Thoracic aorta (tissue), 2 donors: Measurements from ENCODE around the gene ACTRT2. TPM values are rescaled to one million over a fixed set of nuclear protein-coding genes. Genes with fewer than 3 reads are reported as not detected.

Source experiments
- ATAC-seq: fragments of 150-250 bp; one replicate; pipeline ENCODE4 v1.8.0; 2017; ENCODE audit warnings: low read depth; ENCODE audit not compliant: insufficient number of reproducible peaks, low FRiP score
- DNase-seq: peaks from one replicate; pipeline ENCODE4 v3.0.0-alpha.2; 2020; ENCODE audit warnings: low spot score
- H3K27ac ChIP-seq, 2 donors: fragments of 200-600 bp; sonication (generic); 1 replicate in 1 of 2; 2 replicates in 1 of 2; pipeline ENCODE4 v1.5.1; 2016; ENCODE audit warnings: mild to moderate bottlenecking in 2 of 2, moderate library complexity in 2 of 2
- H3K27me3 ChIP-seq: fragments of 200-600 bp; sonication (generic); replicated peaks from 2 replicates; pipeline ENCODE4 v1.6.0; 2016; ENCODE audit warnings: mild to moderate bottlenecking; ENCODE audit not compliant: insufficient read depth
- H3K36me3 ChIP-seq: fragments of 200-600 bp; sonication (generic); one replicate; pipeline ENCODE4 v1.5.1; 2016
- H3K4me1 ChIP-seq, 2 donors: fragments of 200-600 bp; sonication (generic); 1 replicate in 1 of 2; 2 replicates in 1 of 2; pipeline versions ENCODE4 v1.5.1 to v1.6.0; 2016; ENCODE audit warnings: low read depth in 2 of 2, mild to moderate bottlenecking in 1 of 2; ENCODE audit not compliant: control insufficient read depth in 1 of 2
- H3K4me3 ChIP-seq: fragments of 200-600 bp; sonication (generic); 2 replicates; pipeline ENCODE4 v1.5.1; 2016; ENCODE audit warnings: mild to moderate bottlenecking
- H3K9me3 ChIP-seq: fragments of 200-600 bp; sonication (generic); 2 replicates; pipeline ENCODE4 v1.5.1; 2016
- total RNA-seq, 2 donors: library from RNA; depleted of rRNA; stranded (reverse); fragments of >200 nt; gene quantifications; one replicate each; pipeline versions ENCODE4 v1.1.0 to v1.2.3, GENCODE V29; 2016
- TF ChIP-seq, protein P1 (sequence below): fragments of 200-600 bp; sonication (generic); IDR thresholded peaks from one replicate; pipeline ENCODE4 v1.5.1; 2019; ENCODE audit warnings: antibody characterized with exemption

The ACTRT2 gene
- total RNA-seq, 2 donors from 2014 or later: not detected

DNA sequence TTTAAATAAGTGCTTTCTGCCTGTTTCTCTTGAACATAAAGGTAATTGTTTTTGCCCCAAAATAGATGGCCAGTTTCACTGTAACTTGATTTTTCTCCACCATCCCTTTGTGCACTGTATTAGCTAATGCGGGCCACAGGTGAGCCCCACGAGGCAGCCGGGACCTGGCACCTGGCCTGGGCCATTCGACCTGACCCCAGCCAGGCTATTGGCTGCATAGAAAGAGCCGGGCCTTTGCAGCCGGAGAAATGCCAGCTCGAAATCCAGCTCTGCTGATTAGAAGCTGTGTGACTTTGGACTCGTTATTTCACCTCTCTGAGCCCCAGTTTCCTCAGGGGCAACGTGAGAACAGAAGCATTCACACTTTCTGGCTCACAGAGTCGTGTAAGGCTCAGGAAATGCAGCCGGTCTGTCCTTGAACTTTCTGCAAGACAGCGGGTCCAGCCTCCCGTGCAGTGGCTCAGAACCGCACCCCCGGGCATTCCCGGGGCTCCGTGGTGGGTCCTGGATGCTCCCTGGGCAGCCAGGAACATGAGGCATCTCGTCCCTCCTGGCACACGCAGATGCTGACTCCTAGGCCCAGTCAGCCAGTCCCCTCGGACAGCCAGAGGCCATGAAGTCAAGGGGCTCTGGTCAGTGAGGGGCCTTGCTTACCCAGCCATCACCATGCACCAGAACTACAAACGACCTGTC is 37.4 kb upstream of the ACTRT2 start:
- H3K9me3 ChIP-seq: no peaks in the 10 kb centered on the region
- H3K36me3 ChIP-seq: no peaks in the 10 kb centered on the region
- DNase-seq: no peak
- ATAC-seq: no peak
- TF ChIP-seq, protein P1, sequence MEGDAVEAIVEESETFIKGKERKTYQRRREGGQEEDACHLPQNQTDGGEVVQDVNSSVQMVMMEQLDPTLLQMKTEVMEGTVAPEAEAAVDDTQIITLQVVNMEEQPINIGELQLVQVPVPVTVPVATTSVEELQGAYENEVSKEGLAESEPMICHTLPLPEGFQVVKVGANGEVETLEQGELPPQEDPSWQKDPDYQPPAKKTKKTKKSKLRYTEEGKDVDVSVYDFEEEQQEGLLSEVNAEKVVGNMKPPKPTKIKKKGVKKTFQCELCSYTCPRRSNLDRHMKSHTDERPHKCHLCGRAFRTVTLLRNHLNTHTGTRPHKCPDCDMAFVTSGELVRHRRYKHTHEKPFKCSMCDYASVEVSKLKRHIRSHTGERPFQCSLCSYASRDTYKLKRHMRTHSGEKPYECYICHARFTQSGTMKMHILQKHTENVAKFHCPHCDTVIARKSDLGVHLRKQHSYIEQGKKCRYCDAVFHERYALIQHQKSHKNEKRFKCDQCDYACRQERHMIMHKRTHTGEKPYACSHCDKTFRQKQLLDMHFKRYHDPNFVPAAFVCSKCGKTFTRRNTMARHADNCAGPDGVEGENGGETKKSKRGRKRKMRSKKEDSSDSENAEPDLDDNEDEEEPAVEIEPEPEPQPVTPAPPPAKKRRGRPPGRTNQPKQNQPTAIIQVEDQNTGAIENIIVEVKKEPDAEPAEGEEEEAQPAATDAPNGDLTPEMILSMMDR: no peak
- H3K27ac ChIP-seq: peak overlapping the region in 1 of 2 donors; percentile 40
- H3K27me3 ChIP-seq: no peaks in the 10 kb centered on the region
- H3K4me1 ChIP-seq: peaks cover 29 to 74% of the 10 kb centered on the region in 2 donors
- peak overlapping the region; percentile 58 for H3K4me3 ChIP-seq

DNA sequence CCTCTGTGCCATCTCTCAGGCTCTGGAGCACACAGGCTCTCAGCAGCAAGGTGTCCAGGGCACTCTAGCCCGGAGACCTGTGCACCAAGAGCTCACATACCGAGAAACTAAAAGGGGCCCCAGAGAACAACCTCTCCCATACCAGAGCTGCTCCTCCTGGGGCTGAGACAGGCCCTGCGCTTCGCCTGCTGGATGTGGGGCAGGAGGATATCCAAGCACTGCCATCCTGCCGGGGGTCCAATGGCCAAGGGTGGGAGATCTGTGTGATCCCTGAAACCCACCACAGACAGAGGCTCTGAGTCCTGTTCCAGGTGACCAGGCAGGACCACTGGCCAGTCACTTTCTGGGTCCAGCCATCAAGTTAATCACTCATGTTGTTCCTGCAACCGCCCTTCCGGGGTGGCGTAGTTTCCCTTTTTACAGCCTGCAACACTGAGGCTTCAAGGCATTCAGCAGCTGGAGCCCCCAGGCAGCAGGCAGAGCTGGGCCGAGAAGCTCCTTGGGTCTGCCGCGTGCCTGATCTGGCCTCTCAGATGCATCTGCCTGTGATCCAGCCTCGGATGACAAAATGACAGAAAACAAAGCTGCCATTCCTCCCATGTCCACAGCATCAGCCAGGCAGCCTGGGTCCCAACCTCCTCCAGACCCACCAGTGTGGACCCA is 36.7 kb upstream of the ACTRT2 start:
- TF ChIP-seq, protein P1: no peak
- Histone ChIP-seq H3K4me1 (peaks cover 28 to 68% of the 10 kb centered on the region in 2 donors), H3K36me3 (no peaks in the 10 kb centered on the region), H3K9me3 (no peaks in the 10 kb centered on the region), H3K27ac (no peak overlapping the region), H3K27me3 (no peaks in the 10 kb centered on the region), H3K4me3 (no peak overlapping the region)
- DNase-seq (no peak), ATAC-seq (no peak)

DNA sequence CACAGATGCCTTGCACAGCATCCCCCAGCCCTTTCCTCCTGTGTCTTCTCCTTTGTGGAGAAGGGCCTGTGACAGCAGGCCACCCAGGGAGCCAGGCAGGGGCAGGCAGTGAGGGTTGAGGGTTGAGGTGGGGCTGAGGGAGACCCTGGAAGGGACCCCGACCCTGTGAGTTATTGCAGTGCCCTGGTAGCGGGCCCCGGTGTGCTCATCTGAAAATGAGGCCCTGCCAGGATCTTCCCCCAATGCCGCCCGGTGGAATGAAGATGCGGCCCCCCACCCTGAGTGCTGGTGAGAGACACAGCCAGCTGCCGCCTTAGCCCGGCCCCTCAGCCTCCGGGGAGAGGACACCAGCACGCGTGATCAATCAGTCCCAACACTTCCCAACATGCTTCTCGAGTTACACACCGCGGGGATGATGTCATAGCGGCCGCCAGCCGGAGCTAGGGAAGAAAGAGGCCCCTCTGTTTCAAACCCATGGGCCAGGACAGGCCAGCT is 36.2 kb upstream of the ACTRT2 start:
- H3K4me3 ChIP-seq: no peak overlapping the region
- TF ChIP-seq, protein P1: no peak
- DNase-seq (no peak), ATAC-seq (no peak)
- H3K27me3 ChIP-seq: no peaks in the 10 kb centered on the region
- no peaks in the 10 kb centered on the region for H3K9me3 ChIP-seq
- H3K36me3 ChIP-seq: no peaks in the 10 kb centered on the region
- no peak overlapping the region for H3K27ac ChIP-seq
- peaks cover 23 to 62% of the 10 kb centered on the region in 2 donors for H3K4me1 ChIP-seq

DNA sequence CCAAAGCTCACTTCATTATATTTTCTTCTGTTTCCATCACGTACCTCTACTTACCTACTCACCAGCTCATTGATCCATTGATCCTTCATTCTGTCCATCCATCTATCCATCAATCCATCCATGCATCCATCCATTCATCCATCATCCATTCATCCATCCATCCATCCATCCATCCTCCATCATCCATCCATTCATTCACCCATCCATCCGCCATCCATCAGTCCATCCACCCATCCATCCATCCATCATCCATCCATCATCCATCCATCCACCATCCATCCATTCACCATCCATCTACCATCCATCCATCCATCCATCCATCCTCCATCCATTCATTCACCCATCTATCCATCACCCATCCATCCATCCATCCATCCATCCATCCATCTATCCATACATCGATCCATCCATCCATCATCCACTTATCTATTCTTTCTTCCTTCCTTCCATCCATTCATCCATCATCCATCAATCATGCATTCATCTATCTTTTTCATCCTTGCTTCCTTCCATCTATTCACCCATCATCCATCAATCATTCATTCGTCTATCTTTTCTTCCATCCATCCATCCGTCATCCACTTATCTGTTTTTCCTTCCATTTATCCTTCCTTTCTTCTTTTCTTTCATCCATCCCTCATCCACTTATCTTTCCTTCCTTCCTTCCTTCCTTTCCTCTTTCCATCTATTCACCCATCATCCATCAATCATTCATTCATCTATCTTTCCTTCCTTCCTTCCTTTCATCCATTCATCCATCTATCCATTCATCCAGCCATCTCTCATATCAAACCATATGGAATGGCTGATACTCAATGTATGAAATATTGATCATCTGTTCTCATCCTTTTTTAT is 35.3 kb upstream of the ACTRT2 start:
- DNase-seq: no peak
- H3K4me3 ChIP-seq: no peak overlapping the region
- ATAC-seq: no peak
- peaks cover 17 to 54% of the 10 kb centered on the region in 2 donors for H3K4me1 ChIP-seq
- no peaks in the 10 kb centered on the region for H3K36me3 ChIP-seq
- H3K9me3 ChIP-seq: no peaks in the 10 kb centered on the region
- TF ChIP-seq, protein P1: no peak
- no peak overlapping the region for H3K27ac ChIP-seq
- H3K27me3 ChIP-seq: no peaks in the 10 kb centered on the region
